ENCODE results near the gene ALK.

The ALK gene

DNA sequence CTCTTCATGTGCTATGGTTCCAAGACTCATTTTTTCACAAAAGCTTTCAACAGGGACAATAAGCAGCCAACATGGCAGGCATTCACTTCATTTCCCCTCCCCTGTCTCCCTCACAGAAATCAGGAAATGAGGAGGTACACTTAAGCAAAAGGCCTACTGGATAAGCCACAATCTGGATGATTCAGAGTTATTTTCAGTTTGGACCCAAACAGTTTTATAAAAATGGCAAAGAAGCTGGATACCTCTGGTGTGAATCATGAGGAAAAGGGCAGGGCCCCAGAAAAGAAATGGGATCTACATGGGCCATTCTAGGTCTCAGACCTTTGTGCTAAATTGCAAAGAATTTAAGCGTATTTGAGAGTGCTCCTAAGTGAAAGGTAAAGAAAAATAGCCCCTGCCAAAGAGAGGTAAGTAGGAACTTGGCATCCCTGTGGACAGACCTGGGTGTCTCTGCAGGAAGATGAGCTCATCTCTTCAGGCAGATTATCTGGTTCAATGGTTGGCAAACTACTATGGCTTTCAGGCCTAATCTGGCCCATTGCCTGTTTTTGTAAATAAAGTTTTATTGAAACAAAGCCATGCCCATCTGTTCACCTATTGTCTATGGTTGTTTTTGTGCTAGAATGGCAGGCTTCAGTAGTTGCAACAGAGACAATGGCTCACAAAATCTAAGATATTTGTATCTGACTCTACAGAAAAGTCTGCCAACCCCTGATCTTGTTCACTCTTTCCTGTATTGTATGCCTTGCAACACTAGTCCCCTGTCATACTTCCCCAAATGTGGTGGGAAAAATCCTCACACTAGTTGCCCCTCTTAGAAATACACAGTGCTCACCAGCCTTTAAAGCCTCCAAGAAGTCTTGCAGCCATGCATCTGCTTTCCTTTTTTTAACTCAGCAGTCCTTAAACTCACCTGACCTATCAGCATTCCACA lies 315.0 kb downstream of the ALK start:
- DNase-seq: no peak

DNA sequence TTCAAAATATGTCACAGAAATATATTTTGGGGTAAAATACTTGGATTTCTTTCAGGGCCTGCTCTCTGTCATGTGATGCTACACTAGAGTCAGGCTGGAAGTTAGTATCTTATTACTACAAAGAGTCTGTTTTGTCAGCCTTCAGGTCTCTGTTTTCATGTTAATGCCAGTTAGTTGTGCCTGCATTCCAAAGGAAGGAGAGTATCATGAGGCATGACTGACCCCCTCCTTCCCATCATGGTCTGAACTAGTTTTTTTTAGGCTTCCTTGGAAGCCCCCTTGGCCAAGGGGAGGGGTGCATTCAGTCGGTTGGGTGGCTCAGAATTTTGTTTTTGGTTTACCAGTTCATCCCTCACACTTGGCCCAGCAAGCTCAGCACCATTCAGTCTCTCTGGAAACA lies 318.0 kb downstream of the ALK start:
- DNase-seq: no peak

DNA sequence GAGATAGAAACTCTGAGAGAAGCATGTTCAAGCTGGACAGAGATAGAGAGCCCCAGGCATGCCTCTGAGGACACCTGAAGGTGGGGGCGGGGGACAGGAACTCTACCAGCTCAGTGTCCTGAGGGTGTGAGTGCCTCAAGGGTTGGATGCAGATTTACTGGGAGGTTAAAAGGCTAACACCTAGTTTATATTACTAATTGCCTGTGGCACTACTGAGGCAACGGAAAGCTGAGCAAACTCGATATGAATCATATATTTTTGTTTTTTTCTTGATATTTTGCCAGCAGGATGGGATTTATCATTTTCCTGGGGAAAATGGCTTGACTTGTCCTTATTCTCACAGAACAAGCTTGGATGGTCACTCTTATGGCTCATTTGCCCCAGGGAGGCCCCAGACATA lies 319.5 kb downstream of the ALK start:
- DNase-seq: no peak

DNA sequence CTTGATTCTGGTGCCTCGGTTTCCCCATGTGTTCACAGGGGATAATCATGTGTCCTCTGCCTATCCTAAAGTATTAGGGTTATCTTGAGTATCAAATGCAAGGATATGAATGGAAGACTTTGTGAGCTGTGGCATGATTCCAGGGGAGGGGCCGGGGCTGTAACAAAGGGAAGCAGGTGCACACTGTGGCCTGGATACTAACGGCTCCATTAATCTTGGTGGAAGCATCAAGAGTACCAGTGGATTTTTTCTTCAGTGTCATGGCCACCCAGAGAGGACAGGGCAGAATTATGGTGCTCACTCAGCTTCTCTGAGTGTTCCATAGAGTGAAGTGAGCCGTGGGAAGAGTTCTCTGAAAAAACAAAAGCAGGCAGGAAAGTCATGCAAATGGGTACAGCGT lies 320.1 kb downstream of the ALK start:
- no peak for DNase-seq

DNA sequence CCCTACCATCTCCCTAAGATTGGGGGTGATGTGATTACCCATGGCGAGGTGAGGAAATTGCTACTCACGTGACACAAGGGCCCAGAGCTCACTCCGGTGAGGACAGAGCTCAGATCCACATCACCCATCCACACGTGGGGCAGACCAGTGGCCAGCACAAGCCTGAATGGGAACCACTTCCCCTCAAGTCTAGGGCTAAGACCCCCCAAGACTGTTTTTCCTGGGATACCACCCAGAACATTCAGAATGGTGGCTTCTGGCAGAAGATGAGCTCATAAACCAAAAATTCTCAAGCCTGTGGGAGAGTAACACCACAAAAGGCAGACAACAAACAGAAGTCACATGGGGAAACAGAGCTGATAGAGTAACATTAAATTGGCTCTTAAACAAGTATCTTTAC lies 321.4 kb downstream of the ALK start:
- DNase-seq: no peak

DNA sequence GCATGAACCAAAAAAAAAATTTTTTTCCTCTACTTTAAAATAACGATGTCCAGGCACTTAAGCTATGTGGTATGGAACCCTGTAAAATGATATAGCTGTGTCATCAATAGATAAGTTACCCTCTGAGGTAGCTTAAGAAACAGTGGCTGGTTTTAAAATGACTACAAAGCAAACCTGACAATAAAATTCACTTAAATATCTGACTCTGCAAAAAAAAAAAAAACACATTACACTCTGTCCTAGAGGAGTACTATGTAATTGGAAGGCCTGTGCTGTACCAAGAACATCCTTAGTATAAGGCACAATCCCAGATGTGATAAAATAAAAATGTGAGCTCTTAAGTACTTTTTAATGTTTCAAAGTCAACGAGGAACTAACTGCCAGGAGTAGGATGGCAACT lies 322.4 kb downstream of the ALK start:
- DNase-seq: no peak

DNA sequence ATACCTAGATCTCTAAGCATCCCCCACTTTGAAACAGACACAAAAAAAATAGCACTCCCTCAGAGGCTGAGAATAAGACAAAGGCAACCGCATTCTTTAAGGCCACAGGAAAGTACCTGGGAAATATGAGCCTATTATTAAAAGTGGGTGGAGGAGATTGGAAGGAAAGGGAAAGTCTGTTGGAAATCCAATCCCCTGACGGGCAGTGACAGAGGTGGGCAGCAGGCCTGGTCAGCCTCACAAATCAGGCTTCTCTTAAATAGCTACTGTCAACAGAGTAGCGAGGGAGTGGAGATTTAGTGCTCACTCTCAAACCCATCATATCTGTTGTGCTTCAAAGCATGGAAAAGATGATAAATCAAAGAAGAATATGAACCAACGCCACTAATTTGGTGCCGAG lies 324.4 kb downstream of the ALK start:
- DNase-seq: no peak

DNA sequence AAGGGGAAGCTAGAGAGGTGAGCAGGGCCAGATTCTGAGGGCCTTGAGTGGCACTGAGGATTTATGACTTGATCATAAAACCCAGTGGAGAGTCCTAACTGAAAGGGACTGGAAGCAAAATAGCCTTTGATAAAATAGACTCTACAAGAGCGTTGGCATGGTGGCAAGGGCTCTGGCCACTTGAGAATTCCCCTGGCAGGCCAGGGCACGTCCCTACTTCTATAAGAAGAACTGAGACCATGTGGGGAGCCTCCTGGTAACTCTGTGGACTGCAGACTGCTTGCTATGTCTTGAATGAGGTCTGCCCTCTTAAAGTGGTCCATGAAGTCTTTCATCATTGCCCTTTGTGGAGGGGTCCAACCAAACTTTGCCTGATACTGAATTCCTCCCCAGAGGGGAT lies 324.8 kb downstream of the ALK start:
- DNase-seq: no peak

DNA sequence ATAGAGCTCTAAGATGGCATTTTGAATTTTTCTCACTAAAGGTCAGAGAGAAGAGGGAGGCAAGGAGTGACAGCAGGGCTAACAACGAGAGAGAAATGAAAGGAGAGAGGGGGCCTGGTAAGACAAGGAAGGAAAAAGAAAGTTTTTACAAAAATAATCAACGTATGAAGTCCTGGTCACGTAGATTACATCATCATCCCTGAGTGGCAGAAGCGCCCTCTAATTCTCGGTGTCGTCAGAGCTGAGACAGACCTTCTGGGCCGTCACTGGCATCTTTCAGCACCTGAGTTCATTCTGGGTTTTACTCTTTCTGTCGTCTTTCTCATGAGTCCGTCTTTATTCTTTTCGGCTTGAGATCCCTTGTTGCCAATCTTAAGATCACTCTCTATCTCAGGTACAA lies 329.8 kb downstream of the ALK start:
- no peak for DNase-seq

DNA sequence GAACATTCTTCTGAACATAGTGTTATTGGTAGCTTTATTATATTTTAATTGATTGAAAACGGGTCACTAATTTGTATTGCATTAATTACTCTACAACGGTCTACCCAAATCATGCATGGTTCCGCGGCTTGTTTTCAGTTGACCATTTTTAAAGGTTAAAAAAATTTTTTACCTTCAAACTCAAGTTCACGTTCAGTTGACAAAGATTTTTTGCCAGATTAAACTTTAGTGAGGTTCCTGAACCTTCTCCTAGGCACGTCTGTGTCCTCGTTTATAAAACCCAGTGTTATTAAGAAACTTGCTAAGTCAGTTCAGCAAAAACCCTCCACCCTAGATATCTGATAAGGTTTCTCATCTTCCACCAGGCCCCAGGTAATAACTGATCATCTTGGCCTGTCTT lies 331.2 kb downstream of the ALK start:
- DNase-seq: no peak

DNA sequence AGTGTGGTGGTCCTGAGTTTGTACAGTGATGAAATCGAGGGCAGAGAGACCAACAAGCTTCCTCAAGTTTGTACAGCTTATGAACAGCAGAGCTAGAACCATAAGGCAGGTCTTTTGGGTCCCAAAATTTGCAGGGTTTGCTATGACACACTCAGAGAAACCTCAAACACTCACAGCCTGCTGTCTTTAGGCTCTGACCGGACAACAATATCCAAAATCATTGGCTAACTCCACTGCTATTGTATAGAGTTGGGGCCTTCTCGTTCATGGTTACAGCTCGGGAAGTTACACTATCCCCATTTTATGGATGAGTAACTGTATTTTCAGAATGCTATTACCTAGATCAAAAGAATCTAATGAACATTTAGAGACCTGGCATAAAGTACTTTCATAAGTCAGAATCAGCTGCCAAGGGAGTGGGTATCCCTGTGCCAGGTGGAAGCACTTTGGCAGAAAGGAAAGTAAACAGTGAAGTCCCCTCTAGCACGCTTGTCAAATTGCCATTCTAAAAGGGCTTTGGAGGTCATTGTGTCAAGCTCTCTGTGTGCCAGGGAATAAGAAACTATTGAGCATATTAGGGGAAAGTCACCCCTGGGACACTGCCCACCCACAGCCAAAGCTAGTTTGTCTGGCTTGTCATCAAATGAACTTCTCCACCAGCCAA lies 331.8 kb downstream of the ALK start:
- no peak for DNase-seq

DNA sequence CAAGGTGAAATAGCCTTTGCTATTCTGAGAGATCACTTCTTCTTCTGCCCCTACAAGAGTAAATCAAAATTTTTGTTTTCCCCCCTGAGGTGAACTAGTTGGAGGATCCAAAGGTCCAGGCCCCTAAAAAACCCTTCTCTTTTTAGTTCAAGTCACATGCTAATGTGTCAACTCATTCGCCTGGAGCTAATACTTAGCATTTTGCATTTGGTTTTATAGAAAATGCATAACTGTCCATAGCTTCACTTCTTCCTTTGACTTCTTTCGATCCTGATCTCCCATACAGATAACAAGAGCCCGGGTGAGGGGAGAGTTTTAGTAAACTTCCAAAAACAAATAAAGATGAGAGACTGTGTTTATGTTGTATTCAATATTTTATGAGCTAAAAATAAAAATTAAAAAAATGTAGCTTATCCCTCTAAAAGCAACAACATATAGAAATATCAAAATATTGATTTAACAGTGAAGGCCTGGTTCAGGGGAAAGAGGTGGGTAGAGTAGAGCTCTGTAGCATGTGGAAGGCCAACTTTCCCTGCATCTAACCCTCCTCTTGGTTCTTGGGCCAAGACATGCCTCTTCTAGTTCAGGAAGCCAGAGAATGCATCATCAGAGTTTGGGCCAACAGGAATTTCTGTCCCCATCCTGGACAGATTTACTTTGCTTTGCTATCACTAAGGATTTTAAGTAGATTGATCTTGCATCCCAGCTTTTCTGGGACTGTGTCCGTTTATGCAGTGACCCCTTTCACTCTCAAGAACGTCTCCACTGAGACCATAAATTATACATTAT lies 333.8 kb downstream of the ALK start:
- DNase-seq: no peak

DNA sequence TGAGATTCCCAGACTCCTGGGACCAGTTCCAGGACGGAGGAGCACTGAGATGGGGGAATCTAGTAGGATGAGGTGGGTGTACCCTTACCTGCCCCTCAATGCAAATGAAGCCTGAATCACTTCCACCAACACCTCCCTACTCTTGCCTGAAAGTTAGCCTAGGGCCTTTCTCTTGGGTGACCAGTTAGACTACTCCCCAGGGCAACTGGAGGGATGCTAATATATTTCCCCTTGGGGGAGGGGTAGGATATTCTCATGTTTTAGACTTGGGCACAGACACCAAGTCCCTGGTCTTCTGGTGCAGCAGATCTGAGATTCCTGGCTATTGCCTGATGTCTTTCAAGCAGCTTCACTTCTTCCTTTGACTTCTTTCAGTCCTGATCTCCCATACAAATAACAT lies 334.5 kb downstream of the ALK start:
- DNase-seq: no peak

DNA sequence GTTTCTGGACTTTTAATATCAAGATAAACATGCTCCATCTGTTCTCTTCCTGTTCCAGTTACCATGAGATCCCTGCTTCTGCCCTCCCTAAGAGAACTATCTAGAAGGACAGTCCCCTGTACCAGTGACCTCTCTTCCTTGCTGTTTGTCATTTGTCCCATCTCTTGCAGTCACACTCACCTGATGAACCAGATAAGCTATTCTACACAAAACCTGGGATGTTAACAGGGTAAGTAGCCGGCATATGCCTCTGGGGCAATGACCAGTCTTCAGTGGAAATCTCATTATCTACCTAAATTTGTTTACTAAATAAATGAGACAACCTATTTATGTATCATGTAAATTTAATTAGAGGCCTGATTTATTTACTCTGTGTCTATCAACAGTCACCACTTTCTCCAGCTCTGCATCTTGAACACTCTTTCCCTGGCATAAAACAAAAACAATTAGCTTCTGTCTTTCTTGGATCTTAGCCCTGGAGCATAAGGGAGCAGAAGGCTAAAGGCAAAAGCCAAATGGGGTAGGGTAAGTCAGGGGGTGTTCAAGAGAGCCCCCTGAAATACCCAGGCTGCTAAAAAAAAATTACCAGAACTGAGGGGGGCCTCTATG lies 337.7 kb downstream of the ALK start:
- DNase-seq: no peak

DNA sequence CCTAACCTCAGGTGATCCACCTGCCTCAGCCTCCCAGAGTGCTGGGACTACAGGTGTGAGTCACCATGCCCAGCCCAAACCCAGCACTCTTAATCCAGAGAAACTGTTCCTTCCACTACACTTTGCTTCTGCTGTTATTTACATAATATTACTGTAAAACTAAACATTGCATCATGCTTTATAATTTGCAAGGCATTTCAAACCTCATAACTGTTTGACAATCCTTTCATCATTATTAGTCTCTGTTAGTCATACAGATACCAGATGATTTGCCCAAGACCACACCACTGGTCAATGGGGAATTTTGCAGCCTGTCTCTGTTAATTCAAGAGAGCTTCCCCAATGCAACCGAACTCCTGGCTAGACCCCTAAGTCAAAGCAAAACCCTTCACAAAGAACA lies 338.3 kb downstream of the ALK start:
- no peak for DNase-seq

DNA sequence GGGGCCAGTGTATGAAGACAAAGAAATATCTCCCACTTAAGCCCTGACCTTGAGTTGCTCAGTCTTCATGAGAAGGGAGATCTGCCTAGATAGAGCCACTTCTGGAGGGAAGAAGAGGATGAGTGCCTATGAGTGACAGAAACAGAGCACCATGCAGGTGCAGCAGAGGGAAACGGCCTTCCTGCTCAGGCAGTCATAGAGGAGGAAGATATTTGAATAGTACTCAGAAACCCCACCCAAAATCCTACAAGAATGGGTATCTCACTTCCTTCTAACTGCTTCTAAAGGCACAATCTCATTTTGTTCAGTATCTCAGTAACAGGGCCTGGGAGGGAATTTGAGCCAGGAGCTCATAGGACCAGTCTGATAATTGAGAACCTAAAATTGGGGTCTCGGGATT lies 339.3 kb downstream of the ALK start:
- DNase-seq: no peak

DNA sequence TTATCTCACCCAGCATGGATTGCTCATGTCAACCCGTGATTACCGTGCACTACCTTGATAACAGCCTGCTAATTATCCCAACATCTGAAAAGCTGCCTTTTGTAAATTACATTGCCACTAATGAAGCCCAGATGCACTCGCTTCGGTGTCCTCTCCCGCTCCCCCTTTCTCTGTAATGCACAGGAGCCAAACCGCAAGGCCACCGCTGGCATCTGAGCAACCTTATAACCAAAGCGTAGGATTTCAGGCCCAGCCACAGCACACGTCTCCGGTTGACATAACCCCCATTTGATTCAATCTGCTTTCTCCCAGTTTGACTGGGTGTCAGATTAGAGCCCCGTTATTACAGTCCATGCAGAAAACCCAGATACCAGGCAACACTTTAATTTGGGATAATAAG lies 341.2 kb downstream of the ALK start:
- DNase-seq: no peak

DNA sequence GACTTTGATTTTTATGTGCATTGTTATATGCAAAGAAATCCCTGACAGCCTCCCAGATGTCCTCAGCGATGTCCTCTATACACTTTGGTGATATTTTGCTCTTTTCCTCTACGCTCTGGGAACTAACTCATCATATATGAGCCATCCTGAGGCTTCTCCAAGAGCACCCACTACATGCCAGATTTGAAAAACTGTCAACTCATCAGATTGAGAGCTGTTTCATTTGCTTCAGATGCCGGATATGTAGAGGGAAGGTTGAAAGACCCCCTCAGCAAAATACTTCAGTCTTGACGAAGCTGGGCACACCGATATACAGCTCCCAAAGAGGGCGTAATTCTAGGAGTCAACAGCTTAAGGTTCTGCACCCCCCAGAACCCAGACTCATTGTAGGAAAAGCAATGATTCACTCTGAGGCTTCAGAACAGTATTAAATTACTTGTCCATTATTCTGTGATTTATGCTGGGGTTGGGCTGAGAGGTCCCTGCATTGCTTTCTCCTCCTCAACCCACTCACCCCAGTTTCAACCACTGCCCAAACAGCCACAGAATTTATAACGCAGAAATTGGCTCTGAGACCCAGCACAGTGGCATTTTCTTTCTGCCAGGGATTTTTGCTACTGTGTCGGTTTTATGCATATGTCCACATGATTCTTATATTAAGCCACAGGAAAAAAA lies 341.8 kb downstream of the ALK start:
- no peak for DNase-seq

DNA sequence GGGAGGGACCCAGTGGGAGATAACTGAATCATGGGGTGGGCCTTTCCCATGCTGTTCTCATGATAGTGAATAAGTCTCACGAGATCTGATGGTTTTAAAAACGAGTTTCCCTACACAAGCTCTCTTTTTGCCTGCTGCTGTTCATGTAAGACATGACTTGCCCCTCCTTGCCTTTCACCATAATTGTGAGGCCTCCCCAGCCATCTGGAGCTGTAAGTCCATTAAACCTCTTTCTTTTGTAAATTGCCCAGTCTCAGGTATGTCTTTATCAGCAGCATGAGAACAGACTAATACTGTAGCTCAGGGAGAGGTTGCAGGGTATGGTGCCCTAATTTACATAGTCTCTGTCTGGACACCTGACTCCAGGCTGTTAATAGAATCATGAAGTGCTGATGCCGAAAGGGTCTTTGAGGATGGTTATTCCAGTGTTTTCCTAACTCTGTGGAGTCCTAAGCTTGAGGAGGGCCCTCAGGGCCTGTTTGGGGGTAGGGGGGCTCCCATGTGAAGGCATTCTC lies 343.2 kb downstream of the ALK start:
- DNase-seq: no peak

DNA sequence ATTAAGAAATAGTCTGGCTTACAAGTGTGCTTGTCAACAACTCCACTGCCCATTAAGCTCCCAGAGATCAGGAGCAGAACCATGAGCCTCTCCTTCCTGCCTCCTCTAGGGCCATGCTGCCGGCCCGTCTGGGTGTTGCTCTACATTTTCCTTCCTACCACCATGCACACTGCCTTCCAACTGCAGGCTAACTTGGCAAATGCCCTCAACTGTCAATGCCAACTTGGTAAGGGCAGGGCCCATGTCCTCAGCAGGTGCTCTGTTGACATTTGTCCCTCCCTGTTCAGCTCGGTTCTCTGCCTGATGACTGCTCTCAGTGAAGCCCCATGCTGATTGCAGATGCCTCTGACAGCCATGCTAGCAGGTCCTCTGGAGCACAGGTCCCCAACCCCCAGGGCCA lies 345.2 kb downstream of the ALK start:
- DNase-seq: no peak

DNA sequence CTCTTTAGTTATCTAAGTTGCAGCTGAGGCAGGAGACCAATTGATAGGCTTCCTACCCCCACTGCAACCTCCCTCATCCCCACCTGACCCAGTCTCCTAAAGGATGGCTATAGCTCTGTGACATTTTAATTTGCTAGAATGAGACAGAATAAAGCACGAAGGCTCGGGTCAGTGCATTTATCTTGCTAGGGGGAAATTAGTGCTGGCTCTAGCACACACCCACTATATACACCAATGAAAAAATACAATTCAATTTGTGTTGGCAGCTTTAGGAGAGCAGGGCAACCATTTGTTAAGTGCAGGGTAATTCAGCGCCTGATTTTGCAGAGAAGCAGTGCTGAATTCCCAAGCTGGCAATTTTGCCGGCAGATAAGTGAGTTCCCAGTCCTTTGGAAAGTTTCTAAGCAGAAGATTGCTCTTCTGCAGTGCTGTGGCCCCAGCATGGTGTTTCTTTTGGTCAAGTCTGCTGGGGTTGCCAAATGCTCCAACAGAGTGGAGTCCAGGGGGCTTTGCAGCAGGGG lies 346.0 kb downstream of the ALK start:
- no peak for DNase-seq

DNA sequence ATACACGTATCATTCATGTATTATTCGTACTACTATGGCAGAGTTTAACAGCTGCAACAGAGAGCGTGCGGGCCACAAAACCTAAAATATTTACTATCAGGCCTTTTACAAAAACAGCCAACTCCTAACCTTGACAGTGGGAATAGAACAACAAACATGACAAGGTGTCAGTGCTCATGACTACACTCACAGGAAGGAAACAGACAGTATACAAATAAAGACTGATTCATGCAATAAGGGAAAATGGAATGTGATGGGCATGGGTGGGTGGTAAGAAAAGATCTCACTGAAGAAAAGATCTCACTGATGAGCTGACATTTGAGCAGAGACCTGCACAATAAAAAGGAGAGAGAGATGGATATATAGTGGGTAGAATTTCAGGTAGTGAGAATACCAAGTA lies 347.8 kb downstream of the ALK start:
- DNase-seq: no peak
